Endothelial cell of umbilical vein (primary cell): Measurements from ENCODE around the gene NCEH1.

Source experiments
- MAX ChIP-seq: IDR thresholded peaks from 2 replicates; pipeline ENCODE4 v1.6.1; 2011; ENCODE audit not compliant: insufficient read depth, insufficient read length
- POLR2A ChIP-seq: IDR thresholded peaks from 2 replicates; pipeline ENCODE4 v1.6.1; 2012; ENCODE audit warnings: low read depth, mild to moderate bottlenecking, control low read depth, low read length
- TF ChIP-seq, protein P1 (sequence below), 2 donors: IDR thresholded peaks; 1 replicate in 1 of 2; 2 replicates in 1 of 2; pipeline ENCODE4 v1.5.1; 2011; ENCODE audit warnings: low read length in 2 of 2, mild to moderate bottlenecking in 2 of 2, moderate library complexity in 2 of 2, control low read depth in 1 of 2, inconsistent platforms in 1 of 2, low read depth in 1 of 2; ENCODE audit not compliant: insufficient read depth in 1 of 2; ENCODE audit errors: extremely low read depth in 1 of 2

DNA sequence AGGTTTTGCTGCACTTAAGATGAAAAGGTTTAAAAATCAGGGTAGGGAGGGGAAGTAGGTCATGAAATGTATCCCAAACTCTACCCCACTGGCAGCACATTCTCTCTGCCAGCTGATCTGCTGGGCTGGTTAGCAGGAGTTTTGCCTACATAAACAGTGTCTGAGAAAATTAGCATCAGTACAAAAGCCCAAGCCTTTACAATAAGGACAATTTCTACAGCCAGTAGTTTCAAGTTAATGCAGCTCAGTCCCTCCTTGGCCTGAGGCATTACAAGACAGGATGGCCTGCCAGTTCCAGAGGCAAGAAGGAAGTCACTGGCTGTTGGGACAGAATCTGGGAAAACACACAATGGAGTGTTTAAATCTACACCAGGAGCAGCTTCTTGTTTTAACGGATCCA lies 32.8 kb downstream of the NCEH1 start:
- TF ChIP-seq, protein P1, sequence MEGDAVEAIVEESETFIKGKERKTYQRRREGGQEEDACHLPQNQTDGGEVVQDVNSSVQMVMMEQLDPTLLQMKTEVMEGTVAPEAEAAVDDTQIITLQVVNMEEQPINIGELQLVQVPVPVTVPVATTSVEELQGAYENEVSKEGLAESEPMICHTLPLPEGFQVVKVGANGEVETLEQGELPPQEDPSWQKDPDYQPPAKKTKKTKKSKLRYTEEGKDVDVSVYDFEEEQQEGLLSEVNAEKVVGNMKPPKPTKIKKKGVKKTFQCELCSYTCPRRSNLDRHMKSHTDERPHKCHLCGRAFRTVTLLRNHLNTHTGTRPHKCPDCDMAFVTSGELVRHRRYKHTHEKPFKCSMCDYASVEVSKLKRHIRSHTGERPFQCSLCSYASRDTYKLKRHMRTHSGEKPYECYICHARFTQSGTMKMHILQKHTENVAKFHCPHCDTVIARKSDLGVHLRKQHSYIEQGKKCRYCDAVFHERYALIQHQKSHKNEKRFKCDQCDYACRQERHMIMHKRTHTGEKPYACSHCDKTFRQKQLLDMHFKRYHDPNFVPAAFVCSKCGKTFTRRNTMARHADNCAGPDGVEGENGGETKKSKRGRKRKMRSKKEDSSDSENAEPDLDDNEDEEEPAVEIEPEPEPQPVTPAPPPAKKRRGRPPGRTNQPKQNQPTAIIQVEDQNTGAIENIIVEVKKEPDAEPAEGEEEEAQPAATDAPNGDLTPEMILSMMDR (IDR thresholded peaks at IDR 0.05; ENCODE audit: extremely low read depth in 1 of 2, insufficient read depth in 1 of 2, low read depth in 1 of 2, low read length in 2 of 2): no peak
- TF ChIP-seq POLR2A (no peak), MAX (no peak)
